ENCODE data around the gene ATG16L2. TPM values are rescaled to one million over a fixed set of nuclear protein-coding genes. Genes with fewer than 3 reads are reported as not detected.
"Not testable (repeated sequence)": the region's sequence is repeated elsewhere in the genome, so short reads cannot be mapped to it uniquely, and the experiment has no call there.

Gene ATG16L2
- total and polyA plus RNA-seq, 9 donors: 7.5 to 18.3 (median 14.1) TPM

DNA sequence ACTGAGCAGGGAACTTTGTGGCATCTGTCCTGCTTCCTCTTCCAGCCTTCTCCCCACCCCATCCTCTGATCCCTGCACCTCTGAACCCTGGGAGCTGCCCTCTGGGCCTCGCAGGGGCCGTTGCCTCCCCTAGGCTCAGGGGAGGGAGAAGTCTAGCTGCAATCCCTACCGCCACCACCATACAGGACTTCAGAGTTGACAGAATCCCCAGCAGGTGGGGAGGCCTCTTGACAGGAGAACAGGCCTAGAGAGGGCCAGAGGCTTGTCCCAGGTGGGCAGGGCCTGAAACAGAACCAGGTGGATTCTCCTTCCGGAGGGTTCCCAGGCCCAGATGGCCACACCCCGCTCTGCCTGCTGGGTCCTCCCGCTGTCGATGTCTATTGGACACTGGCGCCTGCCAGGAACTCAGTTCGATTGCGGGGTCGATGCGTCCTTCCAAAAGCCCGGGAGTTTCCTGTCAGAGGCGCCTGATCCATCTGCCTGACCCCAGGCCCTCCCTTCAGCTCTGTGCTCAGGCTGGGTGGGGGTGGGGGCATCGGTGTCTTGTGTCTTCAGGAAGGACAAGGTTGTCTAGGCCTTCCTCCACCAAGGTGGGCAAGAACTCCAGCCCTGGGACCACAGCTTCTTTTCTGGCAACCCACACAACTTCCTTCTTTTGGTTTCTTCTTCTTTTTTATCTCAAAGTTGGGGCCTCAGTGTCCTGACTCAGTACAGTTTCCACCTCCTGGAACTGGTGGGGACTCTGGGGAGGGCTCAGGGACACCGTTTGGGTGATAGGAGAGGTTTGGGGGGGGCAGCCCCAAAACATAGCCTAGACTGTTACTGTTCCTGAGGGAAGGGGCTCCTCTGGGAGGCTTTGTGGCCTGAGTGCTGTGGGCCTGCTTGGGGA is 26.8 kb upstream of the ATG16L2 start:
- WGBS (ENCODE audit: insufficient coverage): 26% methylated on average over 11 of the region's 16 CpGs
- H3K27ac ChIP-seq (ENCODE audit: low read length): no peak overlapping the region

DNA sequence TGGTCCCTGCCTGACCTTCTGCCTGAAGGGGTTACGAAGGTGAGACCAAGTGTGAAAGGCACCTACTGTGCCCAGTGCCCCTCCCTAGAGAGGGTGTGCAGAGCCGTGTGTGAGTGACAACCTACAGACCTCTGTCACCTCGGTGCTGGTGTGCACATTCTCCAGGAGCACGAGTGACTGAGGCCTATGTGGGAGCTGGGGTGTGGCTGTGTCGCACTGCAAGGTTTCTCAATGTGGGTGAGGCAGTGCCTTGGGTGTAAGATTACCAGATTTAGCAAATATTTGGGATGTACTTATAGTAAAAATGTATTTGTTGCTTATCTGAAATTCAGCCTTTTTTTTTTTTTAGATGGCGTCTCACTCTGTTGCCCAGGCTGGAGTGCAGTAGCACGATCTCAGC is 26.0 kb upstream of the ATG16L2 start:
- H3K36me3 ChIP-seq (ENCODE audit: control insufficient read depth, insufficient read depth, low read length): no peaks in the 10 kb centered on the region
- H3K9me3 ChIP-seq (replicated peaks; ENCODE audit: control insufficient read depth, low read depth, low read length): no peaks in the 10 kb centered on the region
- peaks cover 29% of the 10 kb centered on the region for H3K4me1 ChIP-seq (ENCODE audit: control insufficient read depth, insufficient read depth, low read length)
- WGBS (ENCODE audit: insufficient coverage): 67% methylated on average over 5 of the region's 7 CpGs
- H3K27me3 ChIP-seq (ENCODE audit: control insufficient read depth, insufficient read depth, low read length): no peaks in the 10 kb centered on the region
- H3K4me3 ChIP-seq (ENCODE audit: low read length): no peak overlapping the region
- H3K27ac ChIP-seq (ENCODE audit: low read length): no peak overlapping the region
- no peak for DNase-seq

More for the DNA sequence above, 26.8 kb upstream of the ATG16L2 start:
- Histone ChIP-seq H3K36me3 (ENCODE audit: control insufficient read depth, insufficient read depth, low read length) (no peaks in the 10 kb centered on the region), H3K4me3 (ENCODE audit: low read length) (no peak overlapping the region), H3K4me1 (ENCODE audit: control insufficient read depth, insufficient read depth, low read length) (peaks cover 22% of the 10 kb centered on the region), H3K27me3 (ENCODE audit: control insufficient read depth, insufficient read depth, low read length) (peaks cover 2% of the 10 kb centered on the region), H3K9me3 (replicated peaks; ENCODE audit: control insufficient read depth, low read depth, low read length) (no peaks in the 10 kb centered on the region)
- no peak for DNase-seq

DNA sequence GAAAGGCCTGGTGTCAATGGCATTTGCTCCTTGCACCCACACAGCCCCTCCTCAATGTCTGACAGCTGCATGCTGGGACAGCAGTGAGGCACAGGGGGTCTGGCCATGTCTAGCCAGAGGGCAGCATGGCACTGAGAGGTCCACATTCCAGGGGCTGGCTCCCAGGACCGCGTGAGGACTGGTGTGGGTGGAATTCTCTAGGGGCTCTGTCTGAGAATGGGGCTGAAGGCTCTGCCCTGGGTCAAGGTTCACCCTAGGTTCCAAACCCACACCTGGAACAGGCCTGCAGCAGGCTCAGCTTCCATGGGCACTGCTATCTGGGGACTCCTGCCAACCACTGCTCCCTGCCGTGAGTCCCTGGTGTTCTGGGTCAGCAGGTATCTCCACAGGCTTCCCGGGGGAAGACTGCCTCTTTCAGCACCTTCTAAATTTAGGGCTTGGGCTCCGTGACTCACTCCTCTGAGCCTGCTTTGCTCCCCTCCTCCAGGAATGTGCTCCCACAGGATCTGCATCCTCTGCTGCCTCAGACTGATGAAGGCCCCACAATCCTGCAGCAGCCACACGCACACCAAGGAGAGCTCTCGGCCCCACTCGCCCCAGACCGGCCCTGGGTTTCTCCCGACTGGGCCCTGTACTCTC is 24.6 kb upstream of the ATG16L2 start:
- Histone ChIP-seq H3K27ac (ENCODE audit: low read length) (no peak overlapping the region), H3K4me1 (ENCODE audit: control insufficient read depth, insufficient read depth, low read length) (peaks cover 38% of the 10 kb centered on the region), H3K36me3 (ENCODE audit: control insufficient read depth, insufficient read depth, low read length) (no peaks in the 10 kb centered on the region), H3K27me3 (ENCODE audit: control insufficient read depth, insufficient read depth, low read length) (no peaks in the 10 kb centered on the region), H3K4me3 (ENCODE audit: low read length) (no peak overlapping the region), H3K9me3 (replicated peaks; ENCODE audit: control insufficient read depth, low read depth, low read length) (no peaks in the 10 kb centered on the region)
- no peak for DNase-seq
- WGBS (ENCODE audit: insufficient coverage): 50% methylated on average over 3 of the region's 10 CpGs

DNA sequence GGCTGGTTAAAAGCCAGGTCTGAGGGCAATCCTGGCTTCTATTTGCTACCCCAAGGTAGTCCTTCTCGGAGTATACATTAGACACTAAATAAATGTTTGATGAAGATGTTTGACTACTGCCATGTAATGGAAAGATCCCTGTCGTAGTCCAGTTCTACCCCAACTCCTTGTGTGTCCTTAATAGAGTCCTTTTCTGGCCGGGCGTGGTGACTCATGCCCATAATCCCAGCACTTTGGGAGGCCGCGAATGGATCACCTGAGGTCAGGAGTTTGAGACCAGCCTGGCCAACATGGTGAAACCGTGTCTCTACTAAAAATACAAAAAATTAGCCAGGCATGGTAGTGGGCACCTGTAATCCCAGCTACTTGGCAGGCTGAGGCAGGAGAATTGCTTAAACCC is 23.0 kb upstream of the ATG16L2 start:
- not testable (repeated sequence) for H3K4me3 ChIP-seq (ENCODE audit: low read length); DNase-seq; H3K27ac ChIP-seq (ENCODE audit: low read length); H3K27me3 ChIP-seq (ENCODE audit: control insufficient read depth, insufficient read depth, low read length); H3K9me3 ChIP-seq (replicated peaks; ENCODE audit: control insufficient read depth, low read depth, low read length); H3K36me3 ChIP-seq (ENCODE audit: control insufficient read depth, insufficient read depth, low read length)
- peaks cover 39% of the 10 kb centered on the region for H3K4me1 ChIP-seq (ENCODE audit: control insufficient read depth, insufficient read depth, low read length)
- 62% methylated on average over 3 of the region's 7 CpGs for WGBS (ENCODE audit: insufficient coverage)

DNA sequence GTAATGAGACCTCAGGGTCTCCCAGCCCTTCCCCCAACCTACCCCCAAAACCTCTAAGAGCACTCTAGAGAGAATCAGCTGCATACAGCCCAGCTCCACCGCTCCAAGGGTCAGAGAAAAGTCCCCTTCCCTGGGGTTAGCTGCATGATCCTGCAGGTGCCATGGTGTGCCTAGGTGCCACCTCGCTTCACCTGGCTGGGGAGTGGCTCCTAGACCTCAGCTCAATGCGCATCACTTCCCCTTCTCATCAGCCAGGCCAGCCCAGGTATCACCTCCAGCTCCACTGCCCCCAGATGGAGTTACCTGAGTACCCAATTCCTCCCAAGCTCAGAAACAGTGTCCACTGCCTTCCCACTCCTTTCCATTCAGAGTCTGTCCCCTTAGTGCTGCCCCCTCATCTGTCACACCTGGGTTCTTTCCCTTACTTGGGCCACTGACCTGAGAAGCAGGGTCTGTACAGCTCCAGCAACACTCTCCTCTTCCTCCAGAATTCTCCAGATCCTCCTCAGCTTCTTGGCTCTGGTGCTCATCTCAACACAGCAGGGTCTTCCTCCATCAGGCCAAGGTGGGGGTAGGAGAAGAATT is 21.7 kb upstream of the ATG16L2 start:
- no peak overlapping the region for H3K4me3 ChIP-seq (ENCODE audit: low read length)
- H3K27ac ChIP-seq (ENCODE audit: low read length): peak overlapping the region; percentile 98

DNA sequence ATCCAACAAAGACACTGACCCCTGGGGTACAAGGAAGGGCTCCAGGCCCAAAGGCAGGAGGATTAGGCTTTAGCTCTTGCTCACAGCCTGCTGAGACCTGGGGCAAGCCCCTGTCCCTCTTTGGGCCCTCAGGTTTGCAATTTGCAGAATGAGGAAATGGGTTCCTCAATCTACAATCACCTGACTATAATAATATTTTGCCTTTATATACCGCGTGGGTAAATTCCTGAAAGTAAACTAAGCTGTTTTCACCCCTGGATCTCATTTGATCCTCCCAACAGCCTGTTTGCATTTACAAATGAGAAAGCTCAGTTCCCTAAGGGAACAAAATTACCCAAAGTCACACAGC is 21.2 kb upstream of the ATG16L2 start:
- 82% methylated on average over 2 of the region's 2 CpGs for WGBS (ENCODE audit: insufficient coverage)
- no peaks in the 10 kb centered on the region for H3K27me3 ChIP-seq (ENCODE audit: control insufficient read depth, insufficient read depth, low read length)
- H3K4me1 ChIP-seq (ENCODE audit: control insufficient read depth, insufficient read depth, low read length): peaks cover 31% of the 10 kb centered on the region
- peak overlapping the region; percentile 98 for H3K27ac ChIP-seq (ENCODE audit: low read length)
- H3K36me3 ChIP-seq (ENCODE audit: control insufficient read depth, insufficient read depth, low read length): no peaks in the 10 kb centered on the region
- H3K9me3 ChIP-seq (replicated peaks; ENCODE audit: control insufficient read depth, low read depth, low read length): no peaks in the 10 kb centered on the region
- no peak overlapping the region for H3K4me3 ChIP-seq (ENCODE audit: low read length)
- no peak for DNase-seq

More for the DNA sequence above, 21.7 kb upstream of the ATG16L2 start:
- Histone ChIP-seq H3K27me3 (ENCODE audit: control insufficient read depth, insufficient read depth, low read length) (no peaks in the 10 kb centered on the region), H3K9me3 (replicated peaks; ENCODE audit: control insufficient read depth, low read depth, low read length) (no peaks in the 10 kb centered on the region), H3K36me3 (ENCODE audit: control insufficient read depth, insufficient read depth, low read length) (no peaks in the 10 kb centered on the region), H3K4me1 (ENCODE audit: control insufficient read depth, insufficient read depth, low read length) (peaks cover 34% of the 10 kb centered on the region)
- 96% methylated on average over 3 of the region's 3 CpGs for WGBS (ENCODE audit: insufficient coverage)
- no peak for DNase-seq

DNA sequence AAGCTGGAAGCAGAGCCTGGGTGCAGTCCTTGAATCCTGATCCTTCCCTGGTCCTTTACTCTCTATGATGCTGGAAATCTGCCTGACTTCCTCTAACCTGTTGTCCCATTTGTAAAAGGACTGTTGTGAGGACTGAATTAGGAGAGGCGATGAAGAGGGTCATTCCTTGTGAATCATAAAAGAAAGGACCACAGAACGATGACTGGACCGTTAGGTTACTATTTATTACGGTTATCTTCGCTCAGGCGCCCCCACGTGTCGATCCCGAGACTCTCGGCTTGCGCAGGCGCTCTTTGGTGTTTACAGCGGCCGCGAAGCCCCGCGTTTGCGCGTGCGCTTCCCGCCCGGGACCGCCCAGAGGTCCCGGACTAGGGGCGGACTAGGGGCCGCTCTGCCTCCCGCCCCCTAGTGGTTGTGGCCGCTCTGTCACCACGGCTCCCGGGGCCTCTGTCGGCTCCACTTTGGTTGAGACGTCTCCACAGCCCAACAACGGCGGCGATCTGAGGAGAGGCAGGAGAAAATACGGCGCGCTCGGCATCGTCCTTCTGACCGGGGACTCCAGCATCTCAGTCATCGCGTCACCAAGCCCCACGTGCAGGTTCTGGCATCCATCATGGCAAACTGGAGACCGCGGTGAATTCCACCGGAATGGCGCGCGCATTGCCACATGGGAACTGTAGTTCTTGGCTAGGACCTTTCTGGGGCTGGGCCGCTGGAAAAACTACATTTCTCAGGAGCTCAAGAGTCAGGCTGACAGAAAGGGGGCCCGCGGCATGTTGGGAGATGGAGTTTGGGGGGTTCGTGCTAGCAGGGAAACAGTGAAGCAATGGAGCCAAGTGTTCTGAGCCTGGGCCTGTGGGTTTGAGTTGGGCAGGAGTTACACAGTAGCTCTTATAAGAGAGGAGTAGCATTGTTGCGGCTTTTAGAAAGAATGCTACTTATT is 20.5 kb upstream of the ATG16L2 start, which contains the start of gene STARD10:
STARD10 (minus strand) TSS at position 623 of the 943 bp plus-strand sequence. CDS start 12,866 bp downstream, outside the sequence.
- peak; percentile 99 for DNase-seq
- peak within 1 kb of the TSS; percentile 70 for H3K4me3 ChIP-seq (ENCODE audit: low read length)
- H3K36me3 ChIP-seq (ENCODE audit: control insufficient read depth, insufficient read depth, low read length): no peaks in the 10 kb centered on the region
- H3K27ac ChIP-seq (ENCODE audit: low read length): peak within 1 kb of the TSS; percentile 98
- no peaks in the 10 kb centered on the region for H3K9me3 ChIP-seq (replicated peaks; ENCODE audit: control insufficient read depth, low read depth, low read length)
- WGBS (ENCODE audit: insufficient coverage): under 1% methylated on average over 54 of the region's 55 CpGs
- no peaks in the 10 kb centered on the region for H3K27me3 ChIP-seq (ENCODE audit: control insufficient read depth, insufficient read depth, low read length)
- H3K4me1 ChIP-seq (ENCODE audit: control insufficient read depth, insufficient read depth, low read length): peaks cover 30% of the 10 kb centered on the region

DNA sequence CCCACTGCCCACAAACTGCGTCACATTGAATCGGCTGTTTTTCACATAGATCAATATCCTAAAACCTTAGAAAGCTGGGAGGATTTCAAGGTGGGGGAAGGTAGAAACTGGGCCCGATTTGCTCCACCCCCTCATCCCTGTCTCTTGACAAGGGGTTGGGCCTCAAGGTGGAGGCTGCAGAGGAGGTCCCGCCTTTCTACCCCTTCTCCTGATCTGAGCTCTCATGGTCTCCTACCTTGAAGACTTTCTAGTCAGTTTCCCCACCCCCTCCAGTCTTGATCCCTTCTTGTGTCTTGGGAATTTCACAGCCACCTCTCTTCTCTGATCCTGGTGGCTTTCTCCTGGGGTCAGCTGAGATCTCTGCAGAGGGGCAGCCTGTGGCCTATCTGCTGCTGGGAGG is 15.8 kb upstream of the ATG16L2 start:
- Histone ChIP-seq H3K36me3 (ENCODE audit: control insufficient read depth, insufficient read depth, low read length) (no peaks in the 10 kb centered on the region), H3K4me1 (ENCODE audit: control insufficient read depth, insufficient read depth, low read length) (peaks cover 9% of the 10 kb centered on the region), H3K4me3 (ENCODE audit: low read length) (no peak overlapping the region), H3K27ac (ENCODE audit: low read length) (no peak overlapping the region), H3K27me3 (ENCODE audit: control insufficient read depth, insufficient read depth, low read length) (no peaks in the 10 kb centered on the region), H3K9me3 (replicated peaks; ENCODE audit: control insufficient read depth, low read depth, low read length) (no peaks in the 10 kb centered on the region)
- DNase-seq: no peak
- WGBS (ENCODE audit: insufficient coverage): no CpG with 5 or more reads among the region's 4 CpGs

DNA sequence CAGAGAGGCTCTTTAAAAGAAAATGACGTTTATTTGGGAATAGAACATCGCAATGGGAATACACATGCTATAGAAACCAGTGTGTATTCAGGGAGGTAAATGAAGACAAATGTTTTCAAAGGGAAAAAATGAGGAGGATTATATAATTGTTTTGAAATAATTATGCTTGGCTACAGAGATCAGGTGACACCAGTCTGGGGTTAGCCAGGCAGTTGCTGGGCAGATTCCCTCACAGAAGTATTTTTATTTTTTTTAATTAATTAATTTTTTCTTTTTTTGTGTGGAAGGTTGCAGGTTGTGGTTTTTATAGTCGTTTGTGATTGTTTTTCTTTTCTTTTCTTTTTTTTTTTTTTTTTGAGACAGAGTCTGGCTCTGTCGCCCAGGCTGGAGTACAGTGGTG is 14.8 kb upstream of the ATG16L2 start:
- H3K4me3 ChIP-seq (ENCODE audit: low read length): no peak overlapping the region
- 60% methylated on average over 2 of the region's 4 CpGs for WGBS (ENCODE audit: insufficient coverage)
- no peaks in the 10 kb centered on the region for H3K27me3 ChIP-seq (ENCODE audit: control insufficient read depth, insufficient read depth, low read length)
- no peak for DNase-seq
- H3K27ac ChIP-seq (ENCODE audit: low read length): no peak overlapping the region
- peaks cover 3% of the 10 kb centered on the region for H3K4me1 ChIP-seq (ENCODE audit: control insufficient read depth, insufficient read depth, low read length)
- H3K9me3 ChIP-seq (replicated peaks; ENCODE audit: control insufficient read depth, low read depth, low read length): no peaks in the 10 kb centered on the region
- no peaks in the 10 kb centered on the region for H3K36me3 ChIP-seq (ENCODE audit: control insufficient read depth, insufficient read depth, low read length)
